WTC11 (cell line): ENCODE results near the gene FHIT. TPM values are rescaled to one million over a fixed set of nuclear protein-coding genes. Genes with fewer than 3 reads are reported as not detected.

Experiments used
- ATAC-seq: fragments of 200-7000 bp; cut with Tn5 transposase; 2 replicates; pipeline ENCODE4 v1.10.0; 2021; ENCODE audit warnings: mild to moderate bottlenecking, moderate library complexity
- CTCF ChIA-PET: fragments of 300-600 bp; sonication (Branson Sonifier 250); formaldehyde crosslinking; loops from one replicate; lab custom pipeline; 2021; ENCODE audit warnings: antibody characterized with exemption; lab: Charles Lee
- POLR2A ChIA-PET: fragments of 350-600 bp; sonication (Branson Sonifier 250); formaldehyde crosslinking; loops from one replicate; lab custom pipeline; 2021; ENCODE audit warnings: antibody characterized with exemption; lab: Charles Lee
- DNase-seq: peaks from one replicate; pipeline ENCODE4 v3.0.0; 2021; ENCODE audit warnings: low spot score
- H3K27ac Mint-ChIP-seq: 2 replicates; pipeline ENCODE4 v1.8.0; 2021; ENCODE audit warnings: mixed read lengths
- H3K27me3 Mint-ChIP-seq: 2 replicates; pipeline ENCODE4 v1.8.0; 2021; ENCODE audit warnings: low read depth, mild to moderate bottlenecking, moderate library complexity, mixed read lengths
- H3K36me3 Mint-ChIP-seq: 2 replicates; pipeline ENCODE4 v1.8.0; 2021; ENCODE audit warnings: mixed read lengths
- H3K4me1 Mint-ChIP-seq: 2 replicates; pipeline ENCODE4 v1.8.0; 2022; ENCODE audit warnings: mixed read lengths
- H3K4me3 Mint-ChIP-seq: 2 replicates; pipeline ENCODE4 v1.8.0; 2021; ENCODE audit warnings: mild to moderate bottlenecking, moderate library complexity, mixed read lengths
- H3K9me3 Mint-ChIP-seq: 2 replicates; pipeline ENCODE4 v1.8.0; 2021; ENCODE audit warnings: mixed read lengths
- AFF4 ChIP-seq: sonication (generic); formaldehyde crosslinking; IDR thresholded peaks from 2 replicates; pipeline ENCODE4 v1.8.1; 2023; ENCODE audit warnings: mild to moderate bottlenecking, missing genetic modification reagents, borderline replicate concordance
- ATF1 ChIP-seq: sonication (generic); formaldehyde crosslinking; IDR thresholded peaks from 2 replicates; pipeline ENCODE4 v1.8.1; 2023; ENCODE audit warnings: mild to moderate bottlenecking, moderate library complexity, missing genetic modification reagents
- ATF2 ChIP-seq: sonication (generic); formaldehyde crosslinking; IDR thresholded peaks from 2 replicates; pipeline ENCODE4 v1.8.1; 2022; ENCODE audit warnings: low read depth, missing genetic modification reagents, borderline replicate concordance
- E2F1 ChIP-seq: sonication (generic); formaldehyde crosslinking; IDR thresholded peaks from 2 replicates; pipeline ENCODE4 v1.8.0; 2022; ENCODE audit warnings: mild to moderate bottlenecking, missing genetic modification reagents
- ERG ChIP-seq: fragments of 250-450 bp; sonication (Bioruptor Pico); IDR thresholded peaks from 2 replicates; pipeline ENCODE4 v1.8.0; 2021; ENCODE audit warnings: mild to moderate bottlenecking
- ESRRA ChIP-seq: sonication (generic); formaldehyde crosslinking; IDR thresholded peaks from 2 replicates; pipeline ENCODE4 v1.8.1; 2022; ENCODE audit warnings: mild to moderate bottlenecking, missing genetic modification reagents, borderline replicate concordance
- GTF2I ChIP-seq: fragments of 250-450 bp; sonication (Bioruptor Pico); conservative IDR thresholded peaks from 2 replicates; pipeline ENCODE4 v1.4.0; 2021; ENCODE audit warnings: mild to moderate bottlenecking
- IRF2 ChIP-seq: sonication (generic); formaldehyde crosslinking; IDR thresholded peaks from 2 replicates; pipeline ENCODE4 v1.8.0; 2022; ENCODE audit warnings: low read depth, missing genetic modification reagents, borderline replicate concordance
- JAZF1 ChIP-seq: fragments of 250-450 bp; sonication (Bioruptor Pico); IDR thresholded peaks from 2 replicates; pipeline ENCODE4 v1.9.0; 2021; ENCODE audit warnings: moderate library complexity, mild to moderate bottlenecking, inconsistent platforms
- KAT7 ChIP-seq: sonication (generic); formaldehyde crosslinking; IDR thresholded peaks from 2 replicates; pipeline ENCODE4 v1.8.1; 2023; ENCODE audit warnings: missing genetic modification reagents, mild to moderate bottlenecking, borderline replicate concordance
- MAX ChIP-seq: sonication (generic); formaldehyde crosslinking; IDR thresholded peaks from 2 replicates; pipeline ENCODE4 v1.8.0; 2022; ENCODE audit warnings: mild to moderate bottlenecking, missing genetic modification reagents
- NR3C1 ChIP-seq: sonication (generic); formaldehyde crosslinking; conservative IDR thresholded peaks from 2 replicates; pipeline ENCODE4 v1.8.1; 2023; ENCODE audit warnings: low read depth, mild to moderate bottlenecking, missing genetic modification reagents
- OVOL2 ChIP-seq: fragments of 250-450 bp; sonication (Bioruptor Pico); IDR thresholded peaks from 2 replicates; pipeline ENCODE4 v1.9.0; 2021; ENCODE audit warnings: mild to moderate bottlenecking, borderline replicate concordance
- ZNF425 ChIP-seq: fragments of 250-450 bp; sonication (Bioruptor Pico); conservative IDR thresholded peaks from 2 replicates; pipeline ENCODE4 v1.9.0; 2021; ENCODE audit warnings: mild to moderate bottlenecking
- ZSCAN18 ChIP-seq: fragments of 250-450 bp; sonication (Bioruptor Pico); IDR thresholded peaks from 2 replicates; pipeline ENCODE4 v2.1.2; 2022; ENCODE audit warnings: mild to moderate bottlenecking, moderate library complexity
- total RNA-seq: library from RNA; stranded (reverse); gene quantifications from 3 replicates; pipeline ENCODE4 v1.2.3, GENCODE V29; 2021

The FHIT gene
- total RNA-seq, 1 experiment from 2014 or later = 2.6 TPM

GRCh38 chr3:60758171-60758570 lies 493.1 kb downstream of the FHIT start:
- ATAC-seq = no peak
- peaks cover 2% of the 10 kb centered on the region; the same call in 1 of the 2 replicates for H3K27me3 Mint-ChIP-seq
- peaks cover 16% of the 10 kb centered on the region for H3K36me3 Mint-ChIP-seq
- H3K9me3 Mint-ChIP-seq = peaks cover 20% of the 10 kb centered on the region
- peaks cover 57% of the 10 kb centered on the region for H3K4me1 Mint-ChIP-seq
- no peak for TF ChIP-seq NR3C1 (CRISPR knock-in tag)
- TF ChIP-seq AFF4 (CRISPR knock-in tag) = no peak
- H3K27ac Mint-ChIP-seq = no peak overlapping the region
- POLR2A ChIA-PET = no interaction called here
- CTCF ChIA-PET = no interaction called here
- DNase-seq = no peak
- H3K4me3 Mint-ChIP-seq = no peak overlapping the region

GRCh38 chr3:60757724-60758123 lies 493.5 kb downstream of the FHIT start:
- ATAC-seq = no peak
- no peak for DNase-seq
- Mint-ChIP-seq H3K27ac (no peak overlapping the region), H3K9me3 (peaks cover 20% of the 10 kb centered on the region), H3K36me3 (peaks cover 16% of the 10 kb centered on the region), H3K4me3 (no peak overlapping the region), H3K27me3 (peaks cover 2% of the 10 kb centered on the region; the same call in 1 of the 2 replicates), H3K4me1 (peaks cover 62% of the 10 kb centered on the region)
- ChIA-PET POLR2A (no interaction called here), CTCF (interaction anchor here (1.5 kb wide), 1 partner anchor 14 kb away, joined by 9 read pairs; no protein-coding TSS in a partner anchor)
- no peak for TF ChIP-seq OVOL2 (CRISPR knock-in tag)
- TF ChIP-seq ATF1 = no peak
- TF ChIP-seq MAX (CRISPR knock-in tag) = no peak
- TF ChIP-seq ERG (CRISPR knock-in tag) = no peak
- no peak for TF ChIP-seq IRF2 (CRISPR knock-in tag)
- TF ChIP-seq JAZF1 (CRISPR knock-in tag) = no peak
- no peak for TF ChIP-seq KAT7 (CRISPR knock-in tag)
- no peak for TF ChIP-seq ATF2 (CRISPR knock-in tag)
- no peak for TF ChIP-seq ESRRA
- no peak for TF ChIP-seq E2F1 (CRISPR knock-in tag)

- Mint-ChIP-seq H3K27ac (peak overlapping the region; percentile 12; the same call in 1 of the 2 replicates), H3K27me3 (peaks cover 2% of the 10 kb centered on the region; the same call in 1 of the 2 replicates), H3K4me3 (no peak overlapping the region), H3K9me3 (peaks cover 21% of the 10 kb centered on the region), H3K36me3 (peaks cover 18% of the 10 kb centered on the region), H3K4me1 (peaks cover 57% of the 10 kb centered on the region)
- ChIA-PET POLR2A (interaction anchor here (0.6 kb wide), 1 partner anchor 243 kb away, joined by 3 read pairs; no protein-coding TSS in a partner anchor), CTCF (interaction anchor here (1.0 to 1.5 kb wide), 2 partner anchors 13 to 163 kb away, joined by 3 to 9 read pairs; no protein-coding TSS in a partner anchor)
- DNase-seq (no peak), ATAC-seq (no peak)
- no peak for TF ChIP-seq JAZF1 (CRISPR knock-in tag)
- no peak for TF ChIP-seq ZSCAN18 (CRISPR knock-in tag)
- no peak for TF ChIP-seq GTF2I (CRISPR knock-in tag)
- TF ChIP-seq ZNF425 (CRISPR knock-in tag) = no peak
Measured at GRCh38 chr3:60756241-60757030, 494.8 kb downstream of the FHIT start.
